Hematopoietic multipotent progenitor cell treated with erythropoietin and hydrocortisone succinate and interleukin-3 and kit ligand, for 15 days (in vitro differentiated cells): Measurements from ENCODE around the gene ENOX2.
"Not testable (repeated sequence)": the region's sequence is repeated elsewhere in the genome, so short reads cannot be mapped to it uniquely, and the experiment has no call there.

Experiments
- DNase-seq: peaks from one replicate; pipeline ENCODE4 v3.0.0-alpha.2; 2015; ENCODE audit warnings: low spot score

ENOX2 gene

GRCh38 chrX:130825525-130825924, 77.5 kb downstream of the ENOX2 start:
- no peak for DNase-seq

GRCh38 chrX:130819367-130819766, 83.6 kb downstream of the ENOX2 start:
- DNase-seq = not testable (repeated sequence)

- not testable (repeated sequence) for DNase-seq
Measured at GRCh38 chrX:130813932-130814331, 89.1 kb downstream of the ENOX2 start.

GRCh38 chrX:130810561-130810960, 92.4 kb downstream of the ENOX2 start:
- no peak for DNase-seq

- DNase-seq = no peak
Measured at GRCh38 chrX:130805903-130806302, 97.1 kb downstream of the ENOX2 start.

GRCh38 chrX:130803537-130803936, 99.5 kb downstream of the ENOX2 start:
- DNase-seq = no peak

GRCh38 chrX:130801901-130802300, 101.1 kb downstream of the ENOX2 start:
- no peak for DNase-seq

- no peak for DNase-seq
Measured at GRCh38 chrX:130799393-130799792, 103.6 kb downstream of the ENOX2 start.

- DNase-seq = no peak
Measured at GRCh38 chrX:130793975-130794374, 109.0 kb downstream of the ENOX2 start.

GRCh38 chrX:130791870-130792269, 111.1 kb downstream of the ENOX2 start:
- DNase-seq = not testable (repeated sequence)

GRCh38 chrX:130789793-130790192, 113.2 kb downstream of the ENOX2 start:
- DNase-seq = no peak

- DNase-seq = no peak
Measured at GRCh38 chrX:130788786-130789581, 114.0 kb downstream of the ENOX2 start.

- DNase-seq = no peak
Measured at GRCh38 chrX:130786030-130786429, 117.0 kb downstream of the ENOX2 start.

- no peak for DNase-seq
Measured at GRCh38 chrX:130778773-130779172, 124.2 kb downstream of the ENOX2 start.

GRCh38 chrX:130775849-130776248, 127.2 kb downstream of the ENOX2 start:
- no peak for DNase-seq

GRCh38 chrX:130772776-130773143, 130.2 kb downstream of the ENOX2 start:
- no peak for DNase-seq

- DNase-seq = no peak
Measured at GRCh38 chrX:130772105-130772775, 130.8 kb downstream of the ENOX2 start.

GRCh38 chrX:130771648-130772047, 131.4 kb downstream of the ENOX2 start:
- DNase-seq = no peak

GRCh38 chrX:130771230-130771629, 131.8 kb downstream of the ENOX2 start:
- no peak for DNase-seq

- DNase-seq = no peak
Measured at GRCh38 chrX:130770615-130771014, 132.4 kb downstream of the ENOX2 start.

GRCh38 chrX:130769835-130770234, 133.2 kb downstream of the ENOX2 start:
- no peak for DNase-seq

- DNase-seq = no peak
Measured at GRCh38 chrX:130758072-130758471, 144.9 kb downstream of the ENOX2 start.

GRCh38 chrX:130756233-130756632, 146.8 kb downstream of the ENOX2 start:
- no peak for DNase-seq

- DNase-seq = no peak
Measured at GRCh38 chrX:130754353-130754752, 148.7 kb downstream of the ENOX2 start.
